ENCODE data around the gene SMIM28.

The SMIM28 gene

DNA sequence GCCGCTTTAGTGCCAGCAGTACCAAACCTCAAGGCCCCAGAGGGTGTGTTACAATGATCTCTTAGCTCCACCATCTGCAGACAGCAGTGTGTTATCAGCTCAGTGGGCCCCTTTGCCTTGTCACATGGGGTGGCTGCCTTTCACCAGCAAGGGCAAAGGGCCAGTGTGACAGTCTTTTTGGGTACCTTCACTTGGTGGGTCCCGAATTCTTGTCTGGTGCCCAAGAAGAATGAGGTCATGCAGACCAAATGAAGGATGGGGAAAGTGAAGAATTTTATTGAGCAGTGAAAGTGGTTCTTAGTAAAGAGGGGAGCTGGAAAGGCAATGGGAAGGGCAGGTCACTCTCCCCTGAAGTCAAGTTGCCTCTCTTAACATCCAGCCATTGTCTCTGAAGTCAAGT, 2.9 kb upstream of the SMIM28 start:
- DNase-seq, result no peak

DNA sequence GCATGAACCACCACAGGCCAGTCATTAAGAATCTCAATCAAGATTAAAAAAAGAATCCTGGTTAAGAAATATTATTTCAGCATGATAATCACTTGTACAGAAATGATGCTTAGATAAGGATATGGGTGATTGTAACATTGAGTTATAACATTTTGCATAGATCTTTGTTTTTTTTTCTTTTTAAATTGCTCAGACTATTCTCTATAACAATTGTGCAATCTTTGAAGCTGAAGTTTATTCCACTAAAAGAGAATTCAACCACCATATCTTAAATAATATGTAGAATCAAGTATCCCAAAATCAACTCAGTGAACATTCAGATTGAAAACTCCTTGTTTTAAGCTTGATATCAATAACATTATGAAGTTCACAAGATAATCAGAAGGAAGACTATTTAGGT, 663 bp upstream of the SMIM28 start:
- no peak for DNase-seq

DNA sequence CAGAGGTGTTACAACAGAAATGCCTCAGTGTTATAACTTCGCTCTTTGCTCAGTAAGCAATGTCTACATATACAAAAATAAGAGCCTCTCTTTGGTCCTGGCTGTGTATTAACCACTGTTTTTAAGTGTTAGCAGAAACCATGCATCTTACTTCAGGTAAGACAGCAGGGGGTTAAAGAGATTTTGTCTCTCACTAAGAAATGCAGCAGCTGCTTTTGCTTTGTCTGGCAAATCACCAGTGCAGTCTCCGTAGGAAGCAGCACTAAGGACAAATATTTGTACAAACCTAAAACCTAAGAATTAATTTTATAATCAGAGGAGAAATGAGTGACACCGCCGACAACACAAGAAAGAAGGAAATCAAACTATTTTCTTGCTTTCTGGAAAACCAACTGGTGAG, 758 bp downstream of the SMIM28 start:
- peak; percentile 23 for DNase-seq

DNA sequence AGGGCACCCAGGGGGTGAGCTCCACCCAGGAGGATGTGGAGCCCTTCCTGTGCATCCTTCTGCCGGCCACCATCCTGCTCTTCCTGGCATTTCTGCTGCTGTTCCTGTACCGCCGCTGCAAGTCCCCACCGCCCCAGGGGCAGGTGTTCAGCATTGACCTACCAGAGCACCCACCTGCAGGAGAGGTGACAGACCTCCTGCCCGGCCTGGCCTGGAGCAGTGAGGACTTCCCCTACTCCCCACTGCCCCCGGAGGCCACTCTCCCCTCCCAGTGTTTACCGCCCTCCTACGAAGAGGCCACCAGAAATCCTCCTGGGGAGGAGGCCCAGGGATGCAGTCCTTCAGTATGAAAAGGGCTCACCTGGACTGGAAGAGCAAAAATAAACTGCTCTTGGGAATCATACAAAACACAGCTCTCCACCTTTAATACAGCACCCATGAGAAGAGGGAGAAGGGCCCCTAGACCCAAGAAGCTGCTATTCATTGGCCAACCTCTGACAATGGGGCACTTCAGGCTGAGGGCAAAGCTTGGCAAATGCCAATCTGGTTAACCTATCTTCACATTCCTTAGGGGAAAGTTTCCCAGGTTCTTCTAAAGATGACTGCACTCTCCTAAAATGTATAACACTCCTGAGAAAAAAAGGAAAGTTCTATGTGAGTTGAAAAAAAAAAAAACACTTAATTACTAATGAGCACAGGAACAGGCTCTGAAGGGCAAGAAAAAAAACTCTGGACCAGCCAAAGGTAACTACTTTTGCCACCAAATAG, 5.0 kb downstream of the SMIM28 start:
- no peak for DNase-seq

DNA sequence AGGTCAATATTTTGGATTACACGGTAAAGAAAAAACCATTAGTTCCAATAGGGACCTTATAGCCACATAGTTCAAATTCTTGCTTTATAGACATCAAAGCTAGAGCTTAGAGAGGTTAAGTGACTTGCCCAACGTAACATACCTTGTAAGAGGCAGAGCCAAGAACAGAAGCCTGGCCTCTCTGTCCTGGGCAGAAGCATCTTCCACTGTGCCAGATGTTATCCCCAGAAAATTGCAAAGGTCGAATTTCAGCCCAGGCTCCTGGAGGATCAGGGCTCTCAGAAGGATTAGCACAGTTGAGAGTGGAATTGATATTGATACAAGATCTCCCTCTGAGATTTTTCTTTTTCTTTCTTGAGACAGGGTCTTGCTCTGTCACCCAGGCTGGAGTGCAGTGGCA, 6.1 kb downstream of the SMIM28 start:
- DNase-seq, result no peak

DNA sequence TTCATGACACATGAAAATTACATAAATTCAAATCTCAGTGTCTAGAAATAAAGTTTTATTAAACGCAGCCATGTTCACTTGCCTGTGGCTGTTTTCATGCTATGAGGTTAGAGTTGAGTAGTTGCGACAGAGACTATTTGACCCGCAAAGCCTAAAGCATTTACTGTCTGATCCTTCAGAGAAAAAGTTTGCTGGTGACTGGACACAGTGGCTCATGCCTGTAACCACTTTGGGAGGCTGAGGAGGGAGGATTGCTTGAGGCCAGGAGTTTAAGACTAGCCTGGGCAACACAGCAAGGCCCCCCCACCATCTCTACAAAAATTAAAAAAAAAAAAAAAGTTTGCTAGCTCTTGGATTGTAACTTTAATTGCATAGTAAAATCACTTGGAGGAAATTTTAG, 9.2 kb downstream of the SMIM28 start:
- DNase-seq, result no peak

DNA sequence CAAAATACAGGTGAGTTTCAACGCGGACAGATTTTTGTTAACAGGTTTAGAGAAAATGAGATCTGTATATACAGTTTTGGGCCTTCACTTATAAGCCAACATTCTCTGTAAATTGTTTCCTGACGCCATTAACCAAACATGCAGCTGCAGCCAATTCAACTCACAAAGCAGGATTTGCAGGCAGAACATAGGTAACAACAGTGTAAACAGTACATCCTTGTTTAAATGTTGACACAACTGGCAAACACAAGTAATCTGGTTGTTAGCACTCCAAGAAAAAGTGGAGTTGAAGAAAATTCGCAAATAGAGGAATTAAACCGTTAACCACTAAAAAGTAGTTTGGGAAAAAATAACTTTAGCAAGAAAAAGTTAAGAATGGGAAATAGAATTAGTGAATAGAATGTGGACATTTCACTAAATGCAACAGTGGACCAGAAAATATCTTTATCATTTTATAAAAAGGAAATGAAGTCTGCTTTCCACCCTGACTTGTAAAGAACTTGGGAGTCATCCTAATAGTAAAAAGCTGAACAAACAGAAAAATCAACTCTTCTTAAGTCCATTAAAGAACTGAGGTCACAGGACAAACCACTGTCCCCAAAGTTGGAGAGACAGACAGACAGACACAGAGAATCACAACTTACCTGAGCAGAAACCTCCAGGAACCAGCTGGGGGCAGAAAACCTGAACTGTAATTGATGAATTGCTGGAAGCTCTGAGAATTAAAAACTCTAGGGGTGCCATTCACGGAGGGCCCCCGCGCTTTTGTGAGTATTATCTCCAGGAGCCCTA, 10.1 kb downstream of the SMIM28 start:
- DNase-seq, result peak; percentile 44

DNA sequence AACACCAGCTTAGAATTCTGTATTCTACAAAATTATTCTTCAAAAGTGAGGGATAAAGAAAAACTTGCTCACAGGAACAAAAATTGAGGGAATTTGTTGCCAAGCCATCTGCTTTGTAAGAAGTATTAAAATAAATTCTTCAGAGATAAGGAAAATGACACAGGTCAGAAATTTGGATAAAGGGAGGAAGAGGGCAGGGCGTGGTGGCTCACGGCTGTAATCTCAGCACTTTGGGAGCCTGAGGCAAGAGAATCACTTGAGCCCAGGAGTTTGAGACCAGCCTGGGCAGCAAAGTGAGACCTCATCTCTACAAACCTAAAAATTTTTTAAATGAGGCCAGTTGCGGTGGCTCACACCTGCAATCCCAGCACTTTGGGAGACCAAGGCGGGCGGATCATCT, 11.8 kb downstream of the SMIM28 start:
- no peak for DNase-seq

DNA sequence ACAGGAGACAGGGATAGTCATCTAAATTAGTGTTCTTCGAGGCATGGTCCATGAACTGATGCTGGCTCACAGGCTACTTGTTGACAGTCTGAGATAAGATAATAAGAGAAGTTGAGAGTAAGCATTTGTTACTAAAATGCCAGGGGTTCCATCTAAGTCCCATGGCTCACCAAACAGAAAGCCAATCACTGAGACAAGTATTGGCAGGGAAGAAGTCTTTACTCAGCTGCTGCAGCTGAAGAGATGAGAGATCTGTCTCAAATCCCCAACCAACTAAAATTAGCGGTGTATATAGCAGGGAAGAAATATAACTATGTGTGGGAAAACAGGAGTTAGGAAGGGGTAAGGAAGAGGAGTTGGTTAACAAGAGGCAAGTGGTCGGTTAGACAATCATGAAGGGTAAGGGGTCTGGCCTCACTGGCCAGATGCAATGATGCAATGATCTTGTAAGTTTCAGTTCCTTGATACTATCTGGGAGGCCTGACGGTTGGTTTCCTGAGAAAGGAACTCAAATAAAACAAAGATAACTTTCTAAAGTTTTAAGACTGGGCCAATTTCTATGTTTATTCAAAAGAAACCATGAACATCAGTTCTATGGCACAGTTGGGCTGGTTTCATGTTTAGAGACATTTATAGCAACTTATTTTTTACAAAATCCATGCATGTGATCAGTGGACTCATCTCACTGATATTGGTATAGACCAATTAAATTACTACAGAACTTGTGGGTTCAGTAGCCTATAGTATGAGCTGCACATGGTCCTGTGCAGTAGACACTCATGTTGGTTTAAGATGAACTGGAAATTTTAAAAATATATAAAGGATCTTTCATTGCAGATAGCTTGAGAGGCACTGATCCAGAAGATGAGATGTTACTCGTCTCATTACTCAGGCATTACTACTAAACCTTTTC, 16.4 kb downstream of the SMIM28 start:
- no peak for DNase-seq

DNA sequence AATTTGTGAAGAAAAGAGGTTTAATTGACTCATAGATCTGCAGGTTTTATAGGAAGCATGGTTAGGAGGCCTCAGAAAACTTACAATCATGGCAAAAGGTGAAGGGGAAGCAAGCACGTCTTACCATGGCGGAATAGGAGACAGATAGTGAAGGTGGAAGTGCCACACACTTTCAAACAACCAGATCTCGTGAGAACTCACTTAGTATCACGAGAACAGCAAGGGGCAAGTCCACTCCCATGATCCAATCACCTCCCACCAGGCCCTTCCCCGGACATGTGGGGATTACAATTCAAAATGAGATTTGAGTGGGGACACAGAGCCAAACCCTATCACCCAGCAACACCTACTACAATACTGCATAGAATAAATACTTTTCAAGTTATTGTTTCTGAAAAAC, 19.0 kb downstream of the SMIM28 start:
- DNase-seq, result no peak

DNA sequence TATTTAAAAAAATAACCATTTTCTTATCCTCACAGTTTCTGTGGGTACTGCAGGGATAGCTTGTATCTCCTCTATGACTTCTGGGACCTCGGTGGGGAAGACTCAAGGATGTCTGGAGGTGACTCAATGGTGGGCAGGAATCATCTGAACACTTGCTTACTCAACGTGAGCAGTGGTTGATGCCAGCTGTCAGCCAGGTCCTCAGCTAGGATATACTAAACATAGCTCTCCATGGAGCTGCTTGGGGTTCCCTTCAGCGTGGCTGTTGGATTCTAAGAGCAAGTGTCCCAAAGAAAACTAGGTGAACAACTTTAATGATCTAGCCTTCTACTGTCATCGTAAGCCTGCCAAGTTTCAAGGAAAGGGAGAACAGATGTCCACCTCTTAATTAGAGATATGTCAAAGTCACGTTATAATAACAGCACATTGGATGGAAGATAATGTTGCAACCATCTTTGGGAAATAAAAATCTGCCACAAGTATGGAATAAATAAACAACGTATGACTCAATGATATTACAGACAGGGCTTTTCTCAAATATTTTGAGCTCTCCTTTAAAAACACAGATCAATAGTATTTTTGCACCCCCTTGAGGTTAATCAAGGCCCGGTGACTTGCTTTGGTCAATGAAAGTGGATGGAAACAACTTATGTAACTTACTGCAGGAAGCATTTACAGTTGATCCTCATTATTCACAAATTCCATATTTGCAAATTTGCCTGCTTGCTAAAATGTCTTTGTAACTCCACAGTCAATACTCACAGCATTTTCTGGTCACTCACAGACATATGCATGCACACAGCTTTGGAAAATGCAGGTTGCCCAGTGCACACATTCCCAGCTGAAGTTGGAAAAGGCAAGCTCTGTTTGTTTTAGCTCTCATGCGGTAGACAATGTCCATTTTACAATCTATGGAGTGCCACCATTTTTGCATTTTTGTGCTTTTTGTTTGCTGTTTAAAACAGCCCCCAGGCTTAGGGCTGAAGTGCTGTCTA, 19.7 kb downstream of the SMIM28 start:
- DNase-seq, result no peak

DNA sequence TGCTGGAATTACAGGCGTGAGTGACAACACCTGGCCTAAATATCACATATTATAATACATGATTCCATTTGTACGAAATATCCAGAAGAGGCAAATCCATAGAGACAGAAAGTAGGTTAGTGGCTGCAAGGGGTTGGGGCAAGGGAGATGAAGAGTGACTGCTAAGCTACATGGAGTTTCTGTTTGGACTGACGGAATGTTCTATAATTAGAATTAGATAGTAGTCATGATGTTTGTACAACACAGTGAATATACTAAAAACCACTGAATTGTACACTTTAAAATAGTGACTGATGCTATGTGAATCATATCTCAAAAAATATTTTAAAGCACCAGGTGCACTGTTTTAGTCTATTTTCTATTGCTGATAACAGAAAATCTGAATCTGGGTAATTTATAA, 22.6 kb downstream of the SMIM28 start:
- no peak for DNase-seq

DNA sequence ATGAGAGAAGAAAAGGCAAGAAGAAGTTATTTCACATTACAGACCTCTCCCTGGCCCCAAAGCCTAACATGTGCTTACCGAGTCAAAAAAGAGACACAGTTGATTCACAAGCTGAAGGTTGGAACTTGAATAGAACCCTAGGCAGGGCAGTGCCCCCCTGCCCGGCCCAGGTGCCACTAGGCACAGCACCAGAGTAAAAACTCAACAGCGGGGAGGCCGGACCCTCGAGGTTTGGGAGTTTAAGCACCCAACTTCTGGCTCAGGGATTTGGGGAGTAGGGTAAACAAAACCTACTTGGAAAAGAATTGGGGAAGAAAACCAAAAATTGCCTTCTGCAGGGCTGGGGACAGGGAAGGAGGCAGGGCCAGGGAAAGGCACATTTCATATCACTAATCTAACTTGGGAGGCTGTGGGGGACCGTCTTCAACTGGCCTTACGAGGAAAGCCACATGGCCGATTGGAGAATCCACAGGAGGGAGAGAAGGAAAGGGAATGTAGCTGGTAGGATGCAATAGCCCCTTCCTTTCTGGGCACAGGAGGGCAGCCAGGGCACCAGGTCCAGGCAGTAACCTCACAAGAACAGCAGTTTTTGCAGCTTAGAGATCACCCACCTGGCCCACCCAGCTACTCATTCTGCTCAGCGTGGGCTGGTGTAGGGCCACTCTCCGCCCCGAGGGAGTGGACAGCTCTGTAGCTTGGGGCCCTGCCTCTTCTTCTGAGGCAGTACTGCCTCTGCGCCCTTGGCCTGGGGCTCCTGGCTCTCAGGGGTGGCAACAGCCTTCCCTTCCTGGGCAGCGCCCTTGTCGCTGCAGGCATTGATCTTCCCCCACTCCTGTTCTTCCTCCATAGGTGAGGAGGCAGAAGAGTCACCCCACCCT, 24.5 kb downstream of the SMIM28 start:
- no peak for DNase-seq

DNA sequence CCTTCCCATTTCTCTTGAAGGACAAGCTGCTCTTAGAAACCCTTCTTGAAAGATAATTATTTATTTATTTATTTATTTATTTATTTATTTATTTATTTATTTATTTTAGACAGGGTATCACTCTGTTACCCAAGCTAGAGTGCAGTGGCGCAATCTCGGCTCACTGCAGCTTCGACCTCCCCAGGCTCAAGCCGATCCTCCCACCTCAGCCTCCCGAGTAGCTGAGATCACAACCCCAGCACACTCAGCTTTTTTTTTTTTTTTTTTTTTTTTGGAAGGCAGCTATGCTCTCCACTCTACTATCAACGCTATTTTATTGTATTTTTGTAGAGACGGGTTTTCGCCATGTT, 25.1 kb downstream of the SMIM28 start:
- DNase-seq, result no peak

DNA sequence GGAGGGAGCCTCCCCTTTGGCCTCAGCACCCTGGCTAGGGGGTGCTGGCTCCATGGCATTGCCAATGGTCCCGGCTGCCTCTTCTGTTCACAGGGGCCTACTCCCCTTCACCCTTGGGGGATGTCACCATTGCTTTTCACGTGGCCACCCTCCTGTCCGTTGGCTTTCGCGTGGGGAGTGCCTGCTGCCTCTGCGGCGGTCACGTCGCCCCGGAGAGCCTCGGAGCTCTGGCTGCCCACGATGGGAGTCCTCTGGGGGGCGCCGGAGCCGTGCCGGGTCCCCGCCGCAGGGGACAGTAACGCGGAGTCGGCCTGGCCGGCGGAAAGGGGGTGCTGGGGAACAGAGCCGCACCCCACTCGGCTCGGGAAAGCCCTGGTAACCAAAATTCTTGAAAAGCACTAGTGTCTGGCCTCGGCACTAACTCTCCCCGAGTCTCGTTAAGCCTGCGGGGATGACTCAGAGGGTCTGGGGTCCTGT, 25.7 kb downstream of the SMIM28 start:
- DNase-seq, result no peak

DNA sequence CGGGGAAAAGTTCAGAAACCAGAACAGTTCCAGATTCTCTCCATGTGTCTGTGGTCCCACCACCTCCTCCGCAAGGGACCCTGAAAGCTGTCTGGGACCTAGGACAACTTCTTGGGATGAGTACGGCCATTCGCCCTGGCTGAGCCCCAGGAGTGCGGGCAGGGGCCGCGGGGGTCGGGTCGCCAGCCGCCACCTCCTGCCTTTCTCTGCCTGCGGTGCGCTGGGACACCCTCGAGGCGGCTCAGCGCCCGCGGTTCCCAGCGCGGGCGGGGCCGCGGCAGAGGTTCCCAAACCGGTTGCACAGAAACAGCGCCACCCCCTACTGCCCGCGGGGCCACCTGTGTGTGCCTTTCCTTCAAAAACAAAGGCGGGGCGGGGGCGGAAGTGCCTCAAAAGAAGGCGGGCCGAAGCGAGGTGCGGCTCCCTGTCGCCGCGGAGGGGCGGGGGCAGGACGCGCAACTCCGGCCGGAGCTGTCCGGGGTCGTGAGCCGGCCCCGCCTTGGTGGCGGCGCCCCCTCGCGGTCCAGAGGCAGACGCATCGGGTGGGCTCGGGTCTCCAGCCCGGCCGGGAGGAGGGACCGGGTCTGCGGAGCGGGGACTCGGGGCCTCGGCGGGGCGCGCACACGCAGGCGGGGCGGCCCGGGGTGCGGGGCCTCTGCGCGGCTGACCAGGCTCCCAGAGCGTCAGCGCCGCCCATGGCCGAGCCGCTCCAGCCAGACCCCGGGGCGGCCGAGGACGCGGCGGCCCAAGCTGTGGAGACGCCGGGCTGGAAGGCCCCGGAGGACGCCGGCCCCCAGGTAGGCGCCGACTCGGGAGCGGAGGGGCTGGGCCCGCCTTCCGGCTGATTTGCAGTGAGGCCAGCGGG, 26.3 kb downstream of the SMIM28 start, which contains the start of gene HEBP2:
TSS of gene HEBP2 (plus strand) at position 423 of the 865 bp plus-strand sequence. CDS start at position 696, 273 bp downstream.
- peak; percentile 89 for DNase-seq

DNA sequence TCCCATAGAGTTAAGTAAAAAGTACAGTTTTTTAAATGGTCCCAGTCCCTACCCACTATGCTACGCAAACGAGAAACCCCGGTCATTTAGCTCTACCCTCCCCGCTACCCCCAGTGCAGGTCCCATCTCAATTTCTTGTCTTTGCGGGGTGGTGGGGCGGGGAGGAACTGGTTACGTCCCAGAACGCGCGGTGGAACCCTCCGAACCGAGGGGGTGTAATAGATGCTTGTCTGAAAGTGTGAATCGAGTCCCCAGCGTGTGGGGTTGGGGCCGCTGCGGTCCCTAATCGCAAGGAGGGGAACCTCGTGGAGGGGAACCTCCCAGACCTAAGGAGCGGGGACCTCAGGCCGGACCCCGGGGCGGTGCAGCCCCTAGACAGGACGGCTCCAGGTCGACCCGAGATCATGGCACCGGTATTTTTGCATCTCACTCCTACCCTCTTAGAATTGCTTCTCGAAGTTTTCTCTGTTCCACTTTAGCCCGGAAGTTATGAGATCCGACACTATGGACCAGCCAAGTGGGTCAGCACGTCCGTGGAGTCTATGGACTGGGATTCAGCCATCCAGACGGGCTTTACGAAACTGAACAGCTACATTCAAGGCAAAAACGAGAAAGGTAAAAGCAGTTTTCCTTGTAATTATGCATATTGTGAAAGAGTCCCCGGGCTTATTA, 27.1 kb downstream of the SMIM28 start:
- no peak for DNase-seq

DNA sequence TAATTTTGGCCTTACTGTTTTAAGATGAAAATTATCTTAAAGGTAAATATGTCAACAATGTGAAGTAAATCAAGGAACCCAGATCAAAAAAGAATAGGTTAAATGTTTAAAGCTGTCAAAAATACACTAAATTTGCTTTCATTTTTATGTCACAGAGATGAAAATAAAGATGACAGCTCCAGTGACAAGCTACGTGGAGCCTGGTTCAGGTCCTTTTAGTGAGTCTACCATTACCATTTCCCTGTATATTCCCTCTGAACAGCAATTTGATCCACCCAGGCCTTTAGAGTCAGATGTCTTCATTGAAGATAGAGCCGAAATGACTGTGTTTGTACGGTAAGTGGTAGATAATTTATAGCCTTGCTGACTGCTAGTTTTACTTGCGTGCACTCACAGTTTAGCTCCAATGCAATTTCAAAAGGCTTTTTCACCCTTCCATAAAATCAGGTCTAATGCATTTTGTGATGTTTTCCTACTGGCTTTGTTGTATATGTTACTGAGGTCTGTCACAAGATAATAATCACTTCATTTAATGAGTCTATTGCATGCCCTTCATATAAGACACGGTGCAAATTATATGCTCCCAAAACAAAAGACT, 28.2 kb downstream of the SMIM28 start:
- no peak for DNase-seq

DNA sequence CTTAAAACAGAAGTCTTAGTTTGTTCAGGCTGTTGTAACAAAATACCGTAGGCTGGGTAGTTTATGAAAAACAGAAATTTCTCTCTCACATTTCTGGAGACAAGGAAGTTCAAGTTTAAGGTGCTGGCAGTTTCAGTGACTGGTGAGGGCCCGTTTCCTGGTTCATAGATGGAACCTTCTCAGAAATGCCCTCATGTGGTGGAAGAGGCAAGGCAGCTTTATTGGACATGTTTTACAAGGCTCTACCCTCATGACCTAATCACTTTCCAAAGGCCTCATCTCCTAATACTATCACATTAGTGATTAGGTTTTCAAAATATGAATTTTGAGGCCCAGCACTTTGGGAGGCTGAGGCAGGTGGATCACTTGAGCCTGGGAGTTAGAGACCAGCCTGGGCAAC, 28.7 kb downstream of the SMIM28 start:
- no peak for DNase-seq

Data from COR-L47 (cell line).